NCI-H1048 (cell line): ENCODE data around the gene ROBO2.
"Not testable (repeated sequence)": the region's sequence is repeated elsewhere in the genome, so short reads cannot be mapped to it uniquely, and the experiment has no call there.

ENCODE experiments used
- DNase-seq: peaks from one replicate; lab custom pipeline; 2025; lab: John Stamatoyannopoulos, UW

Gene ROBO2

DNA sequence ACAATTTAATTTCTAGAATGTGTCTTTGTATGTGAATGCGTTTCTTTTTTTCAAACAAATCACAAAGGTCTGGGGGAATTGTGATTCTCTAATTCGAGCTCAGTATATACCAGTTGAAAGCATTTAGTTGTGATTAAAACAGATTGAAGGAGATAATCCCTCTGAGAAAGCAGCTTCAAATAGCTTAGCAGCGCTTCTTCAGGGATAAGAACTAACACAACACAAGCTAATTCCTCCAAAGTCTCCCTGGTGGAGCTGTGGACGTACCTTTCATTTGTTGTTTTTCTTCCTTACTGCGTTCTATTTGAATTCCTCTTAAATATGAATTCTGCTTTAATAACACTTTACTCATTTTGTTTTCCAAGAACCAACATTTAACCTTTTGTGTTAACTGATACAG lies 286.7 kb downstream of the ROBO2 start:
- no peak for DNase-seq

DNA sequence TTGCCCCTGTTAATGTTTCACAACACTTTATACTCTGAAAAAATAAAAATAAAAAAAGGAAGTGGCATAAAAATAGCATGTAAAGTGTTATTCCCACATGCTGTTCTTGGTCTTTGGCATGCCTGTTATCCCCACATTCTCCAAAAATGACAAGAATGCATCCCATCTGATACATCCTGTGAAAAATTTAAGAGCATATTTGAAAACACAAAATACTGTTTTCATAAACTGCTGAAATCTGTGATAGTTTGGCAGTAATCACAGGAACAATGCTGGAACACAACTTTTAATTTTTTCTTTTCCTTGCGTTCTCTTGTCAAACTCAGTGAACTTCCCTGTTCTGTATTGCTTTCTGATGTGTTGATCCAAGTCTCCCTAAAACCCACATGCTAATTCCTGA lies 288.8 kb downstream of the ROBO2 start:
- DNase-seq = no peak

DNA sequence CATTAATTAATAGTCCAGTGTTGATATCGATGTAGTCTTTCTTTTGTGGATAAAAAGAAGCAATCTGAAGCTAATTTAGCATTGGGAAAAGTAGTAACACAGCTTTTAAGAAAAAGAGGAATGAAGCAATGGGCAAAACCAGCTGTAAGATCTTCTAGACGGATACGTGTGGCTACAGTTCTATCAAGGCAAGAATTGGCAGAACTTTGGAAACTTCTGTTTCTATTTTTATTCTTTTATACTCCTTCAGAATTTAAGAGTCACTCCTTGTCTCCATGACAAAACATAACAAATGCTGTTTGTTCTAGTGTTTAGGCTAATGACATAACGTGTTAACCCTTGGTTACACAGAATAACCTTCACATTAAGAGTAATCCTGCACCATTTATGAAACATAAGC lies 289.2 kb downstream of the ROBO2 start:
- no peak for DNase-seq

DNA sequence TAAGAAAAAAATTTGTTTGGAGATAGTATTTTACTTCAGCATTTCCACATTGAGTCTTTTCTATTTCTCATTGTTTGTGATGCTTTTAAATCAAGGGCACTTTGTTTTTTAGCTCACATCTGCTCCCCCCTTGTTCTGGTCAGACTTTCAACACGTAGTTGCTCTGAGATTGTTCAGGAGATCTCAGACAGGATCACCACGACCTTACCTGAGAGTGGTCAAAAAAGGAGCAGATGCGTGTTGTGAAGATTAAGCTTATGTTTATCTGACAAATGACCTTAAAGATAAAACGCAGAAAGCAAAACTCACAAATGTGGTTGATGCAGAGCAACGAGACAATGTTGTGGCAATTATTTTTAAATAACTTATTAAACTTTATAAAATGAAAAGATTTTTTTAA lies 298.3 kb downstream of the ROBO2 start:
- no peak for DNase-seq

DNA sequence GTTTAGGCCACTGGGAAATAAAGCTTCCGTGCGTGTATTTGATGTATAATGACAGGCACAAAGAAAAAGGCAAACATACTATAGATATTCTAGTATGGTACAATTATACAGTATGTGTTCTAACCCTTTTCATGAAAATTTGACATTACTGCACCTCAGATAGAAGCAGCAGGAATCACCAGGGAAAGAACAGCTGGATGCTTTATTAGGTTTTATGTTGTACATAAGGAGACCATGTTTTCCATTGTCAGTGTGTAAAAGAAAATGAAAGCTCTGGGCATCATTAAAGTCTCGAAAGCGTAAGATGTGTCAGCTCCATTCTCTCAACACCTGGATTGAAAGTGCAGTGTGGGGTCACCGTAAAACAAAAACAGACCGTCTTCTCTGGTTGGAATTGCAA lies 302.1 kb downstream of the ROBO2 start:
- no peak for DNase-seq

DNA sequence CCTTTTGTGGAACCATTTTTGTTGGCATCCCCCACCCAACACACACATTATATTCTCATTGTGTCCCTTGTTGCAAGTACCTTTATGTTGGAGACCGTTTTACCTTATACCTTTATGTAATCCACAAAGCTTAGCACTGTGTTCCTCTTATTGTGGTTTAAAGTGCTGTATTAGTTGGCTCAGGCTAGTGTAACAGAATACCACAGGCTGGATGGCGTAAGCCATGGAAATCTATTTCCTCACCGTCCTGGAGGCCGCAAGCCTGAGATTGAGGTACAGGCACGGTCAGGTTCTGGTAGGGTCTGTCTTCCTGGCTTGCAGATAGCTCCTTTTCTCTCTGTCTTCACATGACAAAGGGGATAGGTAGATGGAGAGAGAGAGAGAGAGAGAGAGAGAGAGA lies 302.8 kb downstream of the ROBO2 start:
- DNase-seq = no peak

DNA sequence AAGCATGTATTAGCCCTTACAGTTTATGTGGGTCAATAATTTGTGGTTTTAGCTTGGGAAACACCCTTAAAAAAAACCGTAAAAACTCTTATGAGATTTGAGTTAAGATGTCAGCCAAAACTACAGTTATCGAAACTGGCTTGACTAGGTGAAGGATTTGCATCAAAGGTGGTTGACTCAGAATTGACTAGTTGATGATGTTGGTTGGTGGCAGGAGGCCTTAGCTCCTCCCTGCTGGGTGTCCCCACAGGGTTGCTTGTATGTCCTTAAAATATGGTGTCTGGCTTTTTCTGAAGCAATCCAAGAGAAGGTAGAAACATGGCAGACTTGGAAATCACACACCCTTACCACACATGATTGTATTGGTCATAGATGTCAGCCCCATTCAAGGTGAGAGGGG lies 305.1 kb downstream of the ROBO2 start:
- DNase-seq = no peak

DNA sequence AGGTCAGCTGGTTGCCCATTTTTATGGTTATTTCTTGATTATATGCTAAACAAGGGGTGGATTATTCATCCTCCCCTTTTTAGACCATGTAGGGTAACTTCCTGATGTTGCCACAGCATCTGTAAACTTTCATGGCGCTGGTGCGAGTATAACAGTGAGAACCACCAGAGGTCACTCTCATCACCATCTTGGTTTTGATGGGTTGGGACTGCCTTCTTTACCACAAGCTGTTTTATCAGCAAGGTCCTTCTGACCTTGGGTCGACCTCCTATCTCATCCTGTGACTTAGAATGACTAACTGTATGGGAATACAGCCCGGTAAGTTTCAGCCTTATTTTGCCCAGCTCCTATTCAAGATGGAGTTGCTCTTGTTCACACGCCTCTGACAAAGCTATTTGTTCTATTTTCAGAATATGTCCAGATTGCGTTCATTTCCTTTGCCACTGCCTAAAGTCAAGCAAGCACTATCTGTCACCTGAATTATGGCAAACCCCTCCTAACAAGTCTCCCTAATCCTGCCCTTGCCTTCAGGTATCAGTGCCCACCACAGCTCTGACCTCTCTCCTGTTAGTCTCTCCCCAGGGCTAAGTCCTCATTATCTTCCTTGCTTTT lies 308.5 kb downstream of the ROBO2 start:
- DNase-seq = no peak

DNA sequence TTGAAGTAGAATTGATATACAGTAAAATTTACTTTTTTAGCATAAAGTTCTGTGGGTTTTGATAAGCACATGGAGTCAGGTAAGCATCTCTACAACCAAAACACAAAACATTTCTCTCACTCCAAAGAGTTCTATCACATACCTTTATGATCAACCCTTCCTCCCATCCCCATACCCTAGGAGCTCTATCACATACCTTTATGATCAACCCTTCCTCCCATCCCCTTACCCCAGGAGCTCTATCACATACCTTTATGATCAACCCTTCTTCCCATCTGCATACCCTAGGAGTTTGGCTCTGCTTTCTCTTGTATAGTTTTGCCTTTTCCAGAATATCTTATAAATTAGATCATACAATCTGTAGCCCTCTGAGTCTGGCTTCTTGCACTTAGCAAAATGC lies 315.1 kb downstream of the ROBO2 start:
- no peak for DNase-seq

DNA sequence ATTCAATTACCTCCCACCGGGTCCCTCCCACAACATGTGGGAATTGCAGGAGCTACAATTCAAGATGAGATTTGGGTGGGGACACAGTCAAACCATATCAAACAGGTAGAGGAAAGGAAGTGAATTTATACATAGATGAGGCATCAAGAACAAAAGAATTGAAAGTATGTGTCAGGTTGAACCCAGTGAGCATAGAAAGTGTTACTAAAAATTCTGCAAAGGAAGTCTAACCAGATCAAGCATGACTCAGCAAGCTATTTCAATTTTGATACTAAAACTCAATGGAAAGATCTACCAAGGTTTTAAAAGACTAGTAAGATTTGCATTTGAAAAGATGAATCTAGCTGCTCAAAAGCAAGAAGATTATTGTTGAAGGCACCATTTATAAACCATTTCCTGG lies 323.0 kb downstream of the ROBO2 start:
- DNase-seq = no peak

DNA sequence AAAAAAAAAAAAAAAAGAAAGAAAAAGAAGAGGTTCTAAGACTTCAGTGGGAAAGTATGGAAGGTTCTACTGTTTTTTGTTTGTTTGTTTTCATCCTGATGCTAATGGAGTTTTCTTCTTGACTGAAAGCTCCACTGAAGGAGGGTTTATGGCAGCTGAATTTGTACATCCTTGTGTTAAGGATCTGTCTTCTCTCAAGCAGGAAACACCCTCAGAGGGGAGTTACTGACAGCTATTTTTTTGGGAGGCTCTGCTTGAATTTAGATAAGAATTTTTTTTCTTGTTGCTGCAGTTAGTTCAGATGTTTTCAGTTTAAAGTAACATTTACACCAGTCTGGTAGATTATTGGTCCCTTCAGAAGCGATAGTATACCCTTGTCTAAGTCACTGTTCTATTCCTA lies 325.3 kb downstream of the ROBO2 start:
- DNase-seq = no peak

DNA sequence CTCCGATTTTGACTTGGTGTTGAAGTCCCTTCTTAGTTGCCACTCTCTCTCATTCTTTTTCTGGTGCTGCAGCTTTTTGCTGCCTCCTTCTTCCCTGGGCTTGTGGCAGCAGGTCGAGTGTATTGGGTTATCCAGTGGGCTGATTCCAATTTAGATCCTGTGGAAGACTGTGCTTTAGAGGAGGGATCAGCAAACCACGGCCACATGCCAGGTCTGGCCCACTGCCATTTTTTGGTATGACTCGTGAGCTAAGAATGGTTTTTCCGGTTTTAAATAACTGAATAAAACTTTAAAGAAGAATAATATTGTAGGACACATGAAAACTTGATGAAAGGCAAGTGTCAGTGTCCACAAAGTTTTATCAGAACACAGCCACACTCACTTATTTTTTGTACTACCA lies 330.5 kb downstream of the ROBO2 start:
- no peak for DNase-seq

DNA sequence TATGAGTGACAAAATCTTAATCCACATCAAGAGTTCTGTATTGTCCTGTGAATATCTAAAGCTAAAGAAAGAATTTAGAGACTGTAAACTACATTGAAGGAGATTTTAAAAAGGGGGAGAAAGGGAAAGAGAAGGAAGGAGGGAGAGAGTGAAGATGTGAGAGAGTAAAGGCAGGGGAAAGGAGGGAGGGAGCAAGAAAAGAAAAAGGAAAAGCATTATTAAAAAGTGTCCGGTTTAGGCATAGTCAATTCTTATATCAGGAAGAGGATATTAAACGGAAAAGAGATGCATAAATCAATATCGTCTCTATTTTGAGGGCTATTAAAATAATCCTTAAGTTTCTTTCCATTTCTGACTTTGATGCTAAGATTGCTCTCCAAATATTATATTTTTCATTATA lies 332.1 kb downstream of the ROBO2 start:
- DNase-seq = no peak

DNA sequence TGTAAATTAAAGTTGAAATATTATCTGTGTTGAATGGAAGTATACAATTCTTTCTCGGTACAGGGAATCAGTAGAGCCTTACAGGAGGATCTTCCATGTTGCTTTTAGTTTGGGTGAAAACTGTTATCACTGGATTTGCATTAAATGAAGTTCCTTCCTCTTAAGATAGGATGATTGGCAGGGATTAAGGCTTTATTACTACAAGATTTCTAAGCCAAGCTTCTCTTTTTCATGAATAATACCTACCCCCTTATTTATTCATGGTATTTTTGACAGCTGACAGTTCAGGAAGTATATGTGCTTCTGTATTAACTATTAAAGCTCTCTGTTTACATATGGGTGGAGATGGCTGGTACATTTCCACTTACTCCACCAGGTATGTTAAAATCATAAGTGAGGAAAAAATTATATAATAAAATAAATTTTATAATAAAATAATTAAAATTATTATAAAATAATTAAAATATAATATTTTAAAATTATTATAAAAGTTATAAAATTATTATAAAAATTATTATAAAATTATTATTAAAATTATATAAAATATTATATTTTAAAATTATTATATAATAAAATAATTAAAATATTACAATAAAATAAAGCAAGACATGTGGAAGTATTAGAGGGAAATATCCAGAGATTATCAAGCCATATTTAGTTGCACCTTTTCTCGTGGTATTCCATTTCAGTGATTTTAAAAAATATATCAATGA lies 332.9 kb downstream of the ROBO2 start:
- DNase-seq = no peak

DNA sequence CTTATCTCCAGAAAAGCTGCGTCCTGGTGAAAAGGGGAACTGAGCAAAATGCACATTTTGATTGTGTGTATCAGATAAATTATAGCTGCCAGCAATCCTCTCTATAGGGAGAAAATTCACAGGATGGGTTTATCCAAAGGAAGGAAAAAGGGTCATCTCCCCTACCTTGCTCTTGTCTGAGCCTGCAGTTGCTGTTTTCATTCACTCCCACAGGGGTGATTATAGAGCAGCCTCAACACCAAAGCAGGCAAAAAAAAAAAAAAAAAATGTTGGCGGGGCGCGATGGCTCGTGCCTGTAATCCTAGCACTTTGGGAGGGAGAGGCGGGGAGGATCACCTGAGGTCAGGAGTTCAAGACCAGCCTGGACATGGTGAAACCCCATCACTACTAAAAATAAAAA lies 333.7 kb downstream of the ROBO2 start:
- no peak for DNase-seq

DNA sequence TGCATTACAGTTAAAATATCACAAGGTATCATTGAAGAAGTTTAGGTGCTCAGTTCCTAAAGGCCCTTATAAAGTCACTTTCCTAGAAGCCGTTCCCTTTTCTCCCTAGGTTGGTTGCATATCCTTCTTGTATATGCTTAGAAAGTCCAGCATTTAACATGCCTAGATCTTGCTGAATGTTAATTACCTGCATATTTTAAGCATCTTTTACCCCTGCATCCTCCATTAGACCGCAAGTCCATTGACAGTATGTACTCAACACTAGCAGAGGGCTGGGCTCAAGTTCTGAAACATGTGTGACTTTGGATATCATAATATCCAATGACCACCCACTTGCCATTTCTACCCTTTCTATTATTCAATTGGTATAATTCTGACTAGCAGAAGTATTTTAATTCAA lies 336.6 kb downstream of the ROBO2 start:
- DNase-seq = no peak

DNA sequence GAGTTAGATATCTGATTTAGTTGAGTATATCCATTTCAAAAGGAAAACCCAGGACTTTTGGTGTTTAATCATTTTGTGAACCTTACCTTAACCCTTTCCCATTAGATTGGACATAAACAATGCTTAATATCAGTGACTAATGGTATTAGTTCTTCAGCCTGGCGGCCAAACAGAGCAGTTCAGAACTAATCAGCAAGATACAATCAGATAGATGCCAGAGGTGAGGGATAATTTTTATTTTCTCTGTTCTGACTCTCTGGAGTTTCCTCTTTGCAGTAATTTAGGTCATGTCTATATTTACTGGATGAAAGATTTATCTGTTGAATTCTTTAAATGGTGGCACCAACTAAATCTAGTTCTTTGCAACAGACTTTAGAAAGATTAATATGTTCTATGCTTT lies 337.8 kb downstream of the ROBO2 start:
- no peak for DNase-seq

DNA sequence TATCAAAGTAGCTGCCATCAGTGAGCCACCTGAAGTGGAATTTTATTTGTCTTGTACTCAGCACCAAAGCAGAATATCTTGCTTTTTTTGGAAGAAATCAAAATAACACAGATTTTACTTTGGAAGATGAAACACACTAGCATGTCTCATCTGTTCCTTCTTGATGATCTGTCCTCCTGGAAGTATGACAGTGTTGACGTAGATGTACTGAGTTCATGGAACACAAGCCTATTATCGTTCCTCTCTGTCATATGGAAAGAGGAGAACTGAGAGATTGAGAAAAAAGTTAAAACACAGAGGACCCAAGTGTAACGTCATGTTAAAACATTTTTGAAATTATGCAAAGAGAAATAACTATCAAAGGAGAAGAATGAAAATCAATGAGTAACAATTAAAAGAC lies 340.2 kb downstream of the ROBO2 start:
- DNase-seq = no peak

DNA sequence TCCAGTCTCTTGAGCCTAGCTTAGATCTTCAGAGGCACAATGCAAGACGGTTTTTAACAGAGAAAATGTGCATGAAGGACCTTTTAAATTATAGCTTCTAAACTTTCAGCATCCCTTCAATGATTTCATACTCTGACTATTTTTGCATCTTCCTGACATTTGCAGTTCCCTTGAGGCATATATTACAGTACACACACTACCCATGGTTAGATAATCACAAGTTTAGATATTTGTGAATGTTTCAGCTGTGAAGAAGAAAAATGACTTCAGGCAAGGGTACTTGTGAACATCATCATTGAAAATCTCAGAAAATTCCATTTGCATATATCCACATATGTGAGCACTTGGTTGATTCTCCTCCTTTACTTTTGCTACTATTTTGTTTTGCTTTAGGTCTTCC lies 341.5 kb downstream of the ROBO2 start:
- no peak for DNase-seq

DNA sequence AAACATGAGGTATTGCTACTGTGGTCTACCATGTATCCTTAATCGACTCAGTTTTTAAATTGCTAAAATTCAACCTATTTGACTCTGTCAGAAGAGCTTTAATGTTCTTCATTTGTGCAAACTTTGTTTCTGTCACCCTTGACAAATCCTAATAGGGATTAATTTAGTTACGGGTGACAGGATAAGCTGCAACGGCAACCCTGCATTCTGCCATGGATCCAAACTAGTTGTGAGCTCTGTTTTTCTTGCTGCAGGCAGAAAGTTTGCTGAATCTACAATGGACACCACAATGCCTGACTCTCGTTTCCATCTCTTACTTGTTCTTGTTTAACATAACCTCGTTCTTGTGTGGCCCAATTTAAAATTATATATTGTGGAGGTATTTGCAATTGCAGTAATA lies 352.3 kb downstream of the ROBO2 start:
- no peak for DNase-seq

DNA sequence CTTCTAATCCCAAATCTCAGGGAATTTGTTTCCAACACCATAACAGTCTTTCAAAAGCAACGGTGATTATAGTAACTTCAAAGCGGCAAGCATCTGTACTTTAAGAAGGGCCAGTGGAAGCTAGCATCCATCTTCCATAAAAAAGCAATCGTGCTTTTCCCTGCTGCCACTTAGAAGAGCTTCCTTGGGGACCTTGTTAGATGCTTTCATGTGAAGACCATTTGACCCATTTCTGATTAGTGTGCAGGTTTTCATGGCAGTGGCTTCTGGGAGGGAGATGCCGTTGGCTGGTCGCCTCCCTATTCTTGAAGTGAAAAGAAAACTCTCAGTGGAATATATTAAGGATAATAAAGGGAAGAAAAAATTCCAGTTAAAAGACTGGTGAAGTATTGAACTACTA lies 354.1 kb downstream of the ROBO2 start:
- DNase-seq = no peak

DNA sequence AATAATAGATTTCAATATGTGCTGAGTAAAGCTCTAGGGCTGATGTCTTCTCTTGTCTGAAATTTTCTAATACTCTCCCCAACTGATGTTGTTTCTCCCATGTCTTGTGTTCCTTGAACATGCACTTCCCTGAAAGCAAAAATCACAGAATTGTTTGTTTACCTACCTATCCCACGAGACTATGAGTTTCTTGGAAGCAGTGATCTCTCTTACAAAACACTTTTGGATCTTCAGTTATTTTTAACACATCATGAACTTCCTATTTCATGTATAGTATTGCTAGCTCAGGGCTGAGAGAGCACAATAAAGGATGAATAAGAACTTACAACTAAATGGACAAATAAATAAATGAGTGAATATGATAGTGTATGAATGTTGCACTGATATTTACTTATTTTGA lies 365.0 kb downstream of the ROBO2 start:
- DNase-seq = no peak

DNA sequence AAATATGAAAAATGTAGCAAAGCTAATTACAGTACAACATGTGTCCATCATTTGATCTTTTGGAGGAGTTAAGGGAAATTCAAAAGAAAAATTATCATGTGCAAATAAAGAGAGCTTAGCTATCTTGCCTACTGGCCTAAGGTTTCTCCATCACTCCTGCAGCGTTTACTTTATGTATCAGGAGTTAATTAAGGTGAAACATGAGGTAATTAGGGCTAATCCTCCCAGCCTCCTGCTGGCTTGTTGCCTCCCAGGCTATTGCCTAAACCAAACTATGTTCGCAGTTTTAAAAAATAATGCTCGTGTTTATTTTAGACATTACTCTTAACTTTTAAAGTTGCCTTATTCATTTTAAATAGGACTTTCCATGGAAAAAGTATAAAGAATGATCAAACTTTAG lies 367.5 kb downstream of the ROBO2 start:
- DNase-seq = no peak

DNA sequence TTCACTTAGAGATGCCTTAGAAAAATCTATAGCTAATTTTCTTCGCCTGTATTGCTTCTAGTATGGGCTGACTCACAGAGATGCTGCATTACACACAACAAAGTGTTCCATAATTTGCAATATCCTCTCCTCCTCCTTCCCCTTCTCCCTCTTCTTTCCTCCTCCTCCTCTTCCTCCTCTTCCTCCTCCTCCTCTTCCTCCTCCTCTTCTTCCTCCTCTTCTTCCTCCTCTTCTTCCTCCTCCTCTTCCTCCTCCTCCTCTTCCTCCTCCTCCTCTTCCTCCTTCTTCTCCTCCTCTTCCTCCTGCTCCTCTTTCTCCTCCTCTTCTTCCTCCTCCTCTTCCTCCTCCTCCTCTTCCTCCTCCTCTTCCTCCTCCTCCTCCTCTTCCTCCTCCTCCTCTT lies 370.4 kb downstream of the ROBO2 start:
- DNase-seq = not testable (repeated sequence)
